ENCODE results near the gene TMEM87B. TPM values are rescaled to one million over a fixed set of nuclear protein-coding genes. Genes with fewer than 3 reads are reported as not detected.

The TMEM87B gene
- total and polyA plus RNA-seq, 8 donors = 24.6 to 36.8 (median 28.4) TPM

- Histone ChIP-seq H3K4me3 (no peak overlapping the region), H3K27me3 (no peaks in the 10 kb centered on the region), H3K4me1 (peaks cover 0 to 3% of the 10 kb centered on the region in 2 donors), H3K36me3 (no peaks in the 10 kb centered on the region), H3K9me3 (no peaks in the 10 kb centered on the region), H3K27ac (no peak overlapping the region)
- TF ChIP-seq, protein P1, sequence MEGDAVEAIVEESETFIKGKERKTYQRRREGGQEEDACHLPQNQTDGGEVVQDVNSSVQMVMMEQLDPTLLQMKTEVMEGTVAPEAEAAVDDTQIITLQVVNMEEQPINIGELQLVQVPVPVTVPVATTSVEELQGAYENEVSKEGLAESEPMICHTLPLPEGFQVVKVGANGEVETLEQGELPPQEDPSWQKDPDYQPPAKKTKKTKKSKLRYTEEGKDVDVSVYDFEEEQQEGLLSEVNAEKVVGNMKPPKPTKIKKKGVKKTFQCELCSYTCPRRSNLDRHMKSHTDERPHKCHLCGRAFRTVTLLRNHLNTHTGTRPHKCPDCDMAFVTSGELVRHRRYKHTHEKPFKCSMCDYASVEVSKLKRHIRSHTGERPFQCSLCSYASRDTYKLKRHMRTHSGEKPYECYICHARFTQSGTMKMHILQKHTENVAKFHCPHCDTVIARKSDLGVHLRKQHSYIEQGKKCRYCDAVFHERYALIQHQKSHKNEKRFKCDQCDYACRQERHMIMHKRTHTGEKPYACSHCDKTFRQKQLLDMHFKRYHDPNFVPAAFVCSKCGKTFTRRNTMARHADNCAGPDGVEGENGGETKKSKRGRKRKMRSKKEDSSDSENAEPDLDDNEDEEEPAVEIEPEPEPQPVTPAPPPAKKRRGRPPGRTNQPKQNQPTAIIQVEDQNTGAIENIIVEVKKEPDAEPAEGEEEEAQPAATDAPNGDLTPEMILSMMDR (IDR thresholded peaks at IDR 0.05) = no peak
- ATAC-seq (no peak), DNase-seq (no peak)
- intact Hi-C loops (cut with DNase I) = no loop called here
Measured at GRCh38 chr2:112150447-112150846, 95.4 kb downstream of the TMEM87B start.

- intact Hi-C loops (cut with DNase I) = no loop called here
- Histone ChIP-seq H3K27me3 (no peaks in the 10 kb centered on the region), H3K4me1 (peaks cover 0 to 6% of the 10 kb centered on the region in 2 donors), H3K9me3 (no peaks in the 10 kb centered on the region), H3K27ac (no peak overlapping the region), H3K4me3 (no peak overlapping the region), H3K36me3 (no peaks in the 10 kb centered on the region)
- TF ChIP-seq, protein P1 (IDR thresholded peaks at IDR 0.05) = no peak
- ATAC-seq = no peak
- DNase-seq = no peak
Measured at GRCh38 chr2:112150851-112151250, 95.8 kb downstream of the TMEM87B start.

- ATAC-seq = no peak
- H3K9me3 ChIP-seq = no peaks in the 10 kb centered on the region
- H3K4me1 ChIP-seq = peaks cover 0 to 6% of the 10 kb centered on the region in 2 donors
- no peaks in the 10 kb centered on the region for H3K36me3 ChIP-seq
- no peak for DNase-seq
- TF ChIP-seq, protein P1 (IDR thresholded peaks at IDR 0.05) = no peak
- no peaks in the 10 kb centered on the region for H3K27me3 ChIP-seq
- intact Hi-C loops (cut with DNase I) = no loop called here
- no peak overlapping the region for H3K4me3 ChIP-seq
- no peak overlapping the region for H3K27ac ChIP-seq
Measured at GRCh38 chr2:112151271-112151670, 96.2 kb downstream of the TMEM87B start.

- TF ChIP-seq, protein P1 (IDR thresholded peaks at IDR 0.05) = no peak
- no peaks in the 10 kb centered on the region for H3K27me3 ChIP-seq
- DNase-seq = no peak
- H3K4me1 ChIP-seq = peaks cover 0 to 6% of the 10 kb centered on the region in 2 donors
- H3K36me3 ChIP-seq = no peaks in the 10 kb centered on the region
- H3K4me3 ChIP-seq = no peak overlapping the region
- no peak overlapping the region for H3K27ac ChIP-seq
- H3K9me3 ChIP-seq = no peaks in the 10 kb centered on the region
- intact Hi-C loops (cut with DNase I) = no loop called here
- ATAC-seq = no peak
Measured at GRCh38 chr2:112151701-112152440, 96.8 kb downstream of the TMEM87B start.

- Histone ChIP-seq H3K9me3 (no peaks in the 10 kb centered on the region), H3K27ac (no peak overlapping the region), H3K4me3 (no peak overlapping the region), H3K27me3 (no peaks in the 10 kb centered on the region), H3K4me1 (peaks cover 0 to 6% of the 10 kb centered on the region in 2 donors), H3K36me3 (no peaks in the 10 kb centered on the region)
- intact Hi-C loops (cut with DNase I) = no loop called here
- DNase-seq (no peak), ATAC-seq (no peak)
- TF ChIP-seq, protein P1 (IDR thresholded peaks at IDR 0.05) = no peak
Measured at GRCh38 chr2:112152476-112153178, 97.6 kb downstream of the TMEM87B start.

All from left lung (tissue), 10 donors.